Measurements from ENCODE around the gene MSI2. TPM values are rescaled to one million over a fixed set of nuclear protein-coding genes. Genes with fewer than 3 reads are reported as not detected.

MSI2 gene
- polyA plus RNA-seq, 1 donor from 2014 or later = 3.8 TPM

DNA sequence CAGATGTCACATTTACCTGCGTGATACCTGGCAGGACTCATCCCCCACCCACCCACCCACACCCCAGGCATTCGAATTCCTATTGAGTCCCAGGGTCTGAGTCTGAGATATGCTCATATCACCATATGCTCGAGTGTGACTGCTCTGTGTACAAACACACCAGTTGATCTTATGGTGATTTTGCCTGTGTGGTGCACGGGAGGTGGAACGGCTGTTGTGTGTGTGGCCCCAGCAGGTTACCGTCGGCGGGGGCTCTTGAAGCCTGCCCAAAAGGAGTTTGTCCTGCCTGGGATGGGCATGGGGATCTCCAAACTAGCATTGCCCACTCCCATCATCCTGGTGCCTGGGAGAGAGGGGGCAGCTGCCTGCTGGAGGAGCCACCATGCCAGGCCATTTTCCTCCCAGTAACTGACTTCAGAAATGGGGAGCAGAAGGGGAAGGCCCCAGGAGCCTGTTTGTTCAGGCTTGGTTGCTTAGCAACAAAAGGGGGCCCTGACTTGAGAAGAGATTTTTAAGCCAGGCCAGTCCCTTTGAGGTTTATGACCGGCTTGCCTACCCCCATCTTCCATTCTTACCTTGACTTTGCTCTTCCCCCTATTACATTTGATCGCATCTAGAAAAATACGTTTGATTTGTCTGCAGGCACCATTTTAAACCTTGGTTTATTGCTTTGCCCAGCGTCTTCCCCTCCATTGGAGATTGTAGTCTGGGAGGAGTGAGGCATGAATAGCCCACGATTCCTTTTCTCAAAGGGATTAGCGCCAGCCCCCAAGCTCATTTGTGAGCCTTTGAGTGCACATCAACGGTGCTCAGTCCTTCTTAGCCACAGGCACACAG, 271.1 kb downstream of the MSI2 start:
- H3K27ac Mint-ChIP-seq = no peak overlapping the region
- no peaks in the 10 kb centered on the region for H3K9me3 Mint-ChIP-seq
- H3K4me3 Mint-ChIP-seq = no peak overlapping the region
- H3K36me3 Mint-ChIP-seq = peaks cover 5% of the 10 kb centered on the region
- H3K4me1 Mint-ChIP-seq = peaks cover 12 to 22% (median 13%) of the 10 kb centered on the region in 3 donors
- H3K27me3 Mint-ChIP-seq = no peaks in the 10 kb centered on the region

DNA sequence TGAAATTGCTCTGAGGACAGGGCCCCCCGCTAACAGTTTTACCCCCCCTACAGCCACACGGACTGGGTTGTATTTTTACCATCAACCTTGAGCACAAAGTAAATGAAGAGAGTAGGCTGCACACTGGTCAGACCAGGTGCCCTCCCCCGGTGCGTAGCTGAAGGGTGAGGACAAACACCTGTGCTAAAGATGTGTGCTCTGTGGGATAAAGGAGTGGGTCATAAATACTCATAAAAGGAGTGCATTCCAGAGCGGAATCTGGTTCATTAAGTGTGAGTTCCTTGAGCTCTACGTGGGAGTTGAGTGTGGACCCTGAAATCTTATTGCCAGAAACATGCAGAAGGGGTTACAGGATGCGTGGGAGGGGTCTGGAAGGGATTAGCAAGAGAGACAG, 271.7 kb downstream of the MSI2 start:
- peaks cover 5% of the 10 kb centered on the region for H3K36me3 Mint-ChIP-seq
- H3K27me3 Mint-ChIP-seq = no peaks in the 10 kb centered on the region
- H3K9me3 Mint-ChIP-seq = no peaks in the 10 kb centered on the region
- H3K27ac Mint-ChIP-seq = no peak overlapping the region
- no peak overlapping the region for H3K4me3 Mint-ChIP-seq
- H3K4me1 Mint-ChIP-seq = peaks cover 13 to 22% (median 13%) of the 10 kb centered on the region in 3 donors

DNA sequence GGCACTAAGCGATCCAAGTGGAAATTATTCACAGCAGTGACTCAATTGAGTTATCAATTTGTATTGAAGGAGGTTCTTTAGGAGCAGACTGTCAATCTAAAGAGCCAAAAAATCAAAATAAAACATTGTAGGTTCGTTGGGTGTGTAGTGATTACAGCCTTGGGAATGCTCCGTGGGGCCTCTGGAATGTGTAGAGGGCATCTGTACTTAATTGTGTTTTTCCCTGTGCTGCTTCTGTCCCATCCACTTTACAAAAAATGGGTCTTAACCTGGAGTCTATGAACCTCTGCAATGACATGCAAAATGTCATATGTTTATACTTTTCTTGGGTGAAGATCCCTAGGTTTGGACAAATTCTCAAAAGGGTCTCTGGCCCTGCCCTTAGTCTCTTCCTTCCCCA, 273.7 kb downstream of the MSI2 start:
- H3K4me1 Mint-ChIP-seq = peaks cover 5 to 10% (median 7%) of the 10 kb centered on the region in 3 donors
- peak overlapping the region in 1 of 3 donors; percentile 28 for H3K27ac Mint-ChIP-seq
- H3K4me3 Mint-ChIP-seq = no peak overlapping the region
- no peaks in the 10 kb centered on the region for H3K27me3 Mint-ChIP-seq
- peaks cover 5% of the 10 kb centered on the region for H3K36me3 Mint-ChIP-seq
- H3K9me3 Mint-ChIP-seq = no peaks in the 10 kb centered on the region

DNA sequence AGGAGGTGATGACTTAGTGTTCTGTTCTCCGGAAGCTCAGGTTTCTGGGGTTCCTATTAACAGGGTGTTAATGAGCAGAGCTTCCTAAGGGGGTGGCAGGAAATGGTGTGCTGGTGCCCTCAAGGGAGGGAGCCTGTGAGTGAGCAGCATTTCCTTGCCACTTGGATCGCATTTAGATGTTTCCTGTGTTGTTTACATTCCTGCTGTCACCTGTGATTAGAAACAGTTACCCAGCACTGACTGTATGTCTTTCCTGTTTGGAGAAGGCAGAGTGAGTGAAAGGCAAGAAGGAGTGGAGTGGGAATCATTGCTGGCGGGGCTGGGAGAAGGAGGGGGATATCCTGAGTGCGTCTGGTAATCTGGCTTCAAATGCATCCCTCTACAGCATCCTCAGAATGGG, 274.2 kb downstream of the MSI2 start:
- peak overlapping the region in 1 of 3 donors; percentile 28 for H3K27ac Mint-ChIP-seq
- no peaks in the 10 kb centered on the region for H3K9me3 Mint-ChIP-seq
- H3K4me3 Mint-ChIP-seq = peak overlapping the region in 1 of 4 donors; percentile 20
- no peaks in the 10 kb centered on the region for H3K27me3 Mint-ChIP-seq
- H3K36me3 Mint-ChIP-seq = peaks cover 5% of the 10 kb centered on the region
- peaks cover 5 to 8% (median 7%) of the 10 kb centered on the region in 3 donors for H3K4me1 Mint-ChIP-seq

DNA sequence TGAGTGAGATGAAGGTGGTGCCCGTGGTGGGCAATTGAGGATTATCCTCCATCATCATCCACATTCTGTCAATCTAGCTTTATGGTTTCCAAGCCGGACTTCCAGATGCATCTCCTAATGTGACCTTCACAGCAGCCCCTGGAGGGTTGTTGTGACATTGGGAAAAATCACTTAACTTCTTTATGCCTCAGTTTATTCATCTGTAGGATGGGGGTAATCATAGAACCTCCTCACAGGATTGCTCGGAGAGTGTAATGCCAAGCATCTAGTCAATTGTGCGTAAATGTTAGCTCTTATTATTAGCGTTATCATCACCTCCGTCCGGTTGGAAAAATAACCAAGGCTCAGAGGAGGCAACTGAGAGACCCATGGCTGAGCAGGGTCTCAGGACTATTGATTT, 274.8 kb downstream of the MSI2 start:
- H3K36me3 Mint-ChIP-seq = peaks cover 5% of the 10 kb centered on the region
- peaks cover 5 to 9% (median 7%) of the 10 kb centered on the region in 3 donors for H3K4me1 Mint-ChIP-seq
- no peaks in the 10 kb centered on the region for H3K27me3 Mint-ChIP-seq
- H3K9me3 Mint-ChIP-seq = no peaks in the 10 kb centered on the region
- H3K27ac Mint-ChIP-seq = peak overlapping the region in 2 of 3 donors; percentile 28 to 39
- H3K4me3 Mint-ChIP-seq = no peak overlapping the region

DNA sequence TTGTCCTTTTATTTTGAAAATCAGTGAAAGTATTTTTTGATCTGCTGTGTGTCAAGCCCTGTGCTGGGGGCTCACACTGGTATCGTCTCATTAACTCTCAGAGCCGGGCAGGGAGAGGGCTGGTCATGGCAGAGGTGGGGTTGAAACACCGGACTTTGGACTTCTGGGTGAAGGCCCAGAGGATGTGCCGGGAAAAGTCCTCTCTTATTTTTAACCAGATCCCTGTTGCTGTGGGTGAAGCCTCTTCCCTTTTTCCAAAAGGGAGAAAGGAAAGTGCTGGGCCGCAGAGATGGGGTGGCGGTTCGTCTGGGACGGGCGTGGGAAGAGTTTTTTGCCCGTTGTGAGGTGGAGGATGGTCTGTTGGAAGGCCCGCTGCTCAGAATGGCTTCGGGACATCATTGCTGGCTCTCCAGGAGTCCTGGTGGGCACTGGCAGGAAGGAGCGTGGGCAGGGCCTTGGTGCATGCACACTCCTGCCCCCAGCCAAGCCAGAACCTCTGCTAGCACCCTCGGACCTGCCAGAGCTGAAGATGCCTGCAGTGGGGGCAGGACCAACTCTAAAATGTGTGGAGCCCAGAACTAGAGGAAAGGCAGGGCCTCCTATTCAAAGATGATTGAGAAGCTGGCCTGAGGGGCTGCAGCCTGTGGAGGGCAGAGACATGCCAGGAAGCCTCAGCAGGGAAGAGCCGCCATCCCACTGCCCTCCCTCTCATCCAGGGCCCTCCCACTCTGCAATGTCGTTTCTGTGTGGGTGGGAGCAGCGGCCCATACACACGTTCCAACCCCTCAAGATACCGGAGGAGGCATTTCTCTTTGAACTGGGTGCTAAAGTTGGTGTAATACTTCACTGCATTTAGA, 275.6 kb downstream of the MSI2 start:
- peaks cover 5% of the 10 kb centered on the region for H3K36me3 Mint-ChIP-seq
- peak overlapping the region in 1 of 4 donors; percentile 22 for H3K4me3 Mint-ChIP-seq
- H3K4me1 Mint-ChIP-seq = peaks cover 5 to 12% (median 11%) of the 10 kb centered on the region in 3 donors
- no peaks in the 10 kb centered on the region for H3K27me3 Mint-ChIP-seq
- H3K27ac Mint-ChIP-seq = no peak overlapping the region
- H3K9me3 Mint-ChIP-seq = no peaks in the 10 kb centered on the region

DNA sequence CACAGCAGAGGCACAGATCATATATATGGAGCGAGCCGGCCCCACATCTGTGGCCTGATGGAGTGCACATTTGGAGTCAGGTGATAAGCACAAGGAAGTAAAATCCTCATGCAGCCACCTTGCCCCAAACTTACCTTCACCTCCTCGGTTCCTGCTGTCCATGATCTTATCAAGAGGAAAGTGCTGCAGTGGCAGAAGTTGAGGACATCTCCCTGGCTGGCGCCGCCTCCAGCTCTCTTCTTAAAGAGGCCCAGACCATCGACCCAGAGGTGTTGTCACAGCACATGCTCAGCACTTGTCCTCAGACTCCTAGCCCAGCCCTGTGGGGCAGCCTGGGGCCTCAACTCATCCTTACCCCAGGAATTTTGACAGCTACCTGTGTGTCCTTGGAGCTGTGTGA, 276.2 kb downstream of the MSI2 start:
- no peaks in the 10 kb centered on the region for H3K9me3 Mint-ChIP-seq
- no peak overlapping the region for H3K27ac Mint-ChIP-seq
- peaks cover 6% of the 10 kb centered on the region for H3K36me3 Mint-ChIP-seq
- no peaks in the 10 kb centered on the region for H3K27me3 Mint-ChIP-seq
- no peak overlapping the region for H3K4me3 Mint-ChIP-seq
- H3K4me1 Mint-ChIP-seq = peaks cover 8 to 14% (median 11%) of the 10 kb centered on the region in 3 donors

DNA sequence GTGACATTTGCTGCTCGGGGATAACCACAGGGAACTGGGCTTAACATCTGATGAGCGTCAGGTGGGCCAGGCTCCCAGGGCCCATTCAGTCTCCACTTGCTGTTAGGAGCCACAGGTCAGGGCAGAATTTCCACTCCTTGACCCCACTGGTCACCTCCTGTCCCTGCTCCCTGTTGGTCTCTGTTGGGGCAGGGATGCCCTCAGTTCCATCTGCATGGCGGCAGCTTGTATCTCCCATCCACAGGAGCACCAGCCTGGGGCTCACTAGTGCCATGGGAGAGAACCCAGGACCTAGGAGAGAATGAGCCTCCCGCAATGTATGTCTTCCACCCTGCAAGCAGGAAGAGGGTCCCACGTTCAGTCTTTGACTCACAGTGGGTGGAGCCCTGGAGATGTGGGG, 276.6 kb downstream of the MSI2 start:
- Mint-ChIP-seq H3K9me3 (no peaks in the 10 kb centered on the region), H3K27ac (no peak overlapping the region), H3K36me3 (peaks cover 7% of the 10 kb centered on the region), H3K27me3 (no peaks in the 10 kb centered on the region), H3K4me1 (peaks cover 11 to 15% (median 12%) of the 10 kb centered on the region in 3 donors), H3K4me3 (no peak overlapping the region)

DNA sequence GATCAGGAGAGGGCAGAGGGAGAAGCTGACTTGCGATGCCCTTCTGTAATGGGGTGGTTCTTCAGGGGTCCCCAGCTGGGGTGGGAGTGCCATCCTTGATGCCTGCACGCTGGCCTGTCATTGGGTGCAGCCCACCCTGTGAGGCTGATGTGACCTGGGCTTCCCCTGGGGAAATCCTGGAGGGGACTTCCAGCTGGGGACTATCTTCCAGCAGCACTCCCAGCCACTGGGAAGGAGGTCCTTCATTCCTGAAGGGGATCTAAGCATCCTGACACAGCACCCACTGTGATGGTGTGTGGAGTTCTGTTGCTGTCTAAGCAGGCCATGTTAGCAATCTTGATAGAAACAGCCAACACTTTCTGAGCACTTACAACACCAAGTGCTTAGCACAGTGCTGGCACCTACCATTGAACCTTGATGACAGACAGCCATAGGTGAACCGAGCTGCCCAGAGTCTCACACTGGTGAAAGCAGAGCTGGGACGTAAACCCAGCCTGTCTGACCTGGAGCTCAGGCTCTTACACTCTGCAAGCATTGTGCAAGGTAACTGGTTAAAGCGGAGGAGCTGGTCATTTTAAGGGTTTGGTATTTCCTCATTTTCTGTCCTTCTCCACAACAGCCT, 277.5 kb downstream of the MSI2 start:
- Mint-ChIP-seq H3K27me3 (no peaks in the 10 kb centered on the region), H3K27ac (no peak overlapping the region)

DNA sequence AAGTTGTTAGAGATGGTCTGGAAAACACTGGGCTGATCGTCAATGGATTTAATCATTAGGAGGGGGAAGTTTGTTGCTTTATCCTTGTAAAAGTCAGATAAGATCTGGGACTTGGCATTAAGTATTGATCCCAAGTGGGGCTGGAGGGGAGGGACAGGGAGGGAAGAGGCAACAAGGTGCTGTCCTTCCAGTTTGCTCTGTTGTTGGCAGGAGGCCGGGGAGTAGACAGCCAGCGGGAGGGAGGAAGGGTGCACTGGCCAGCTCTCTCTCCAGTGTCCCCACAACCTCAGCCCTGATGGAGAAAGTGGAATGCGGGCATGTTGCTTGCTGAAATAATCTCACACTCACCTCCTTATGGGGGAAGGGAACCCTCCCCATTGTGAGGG, 278.5 kb downstream of the MSI2 start:
- no peak overlapping the region for H3K4me3 Mint-ChIP-seq
- H3K27ac Mint-ChIP-seq = peak overlapping the region in 1 of 3 donors; percentile 62
- H3K36me3 Mint-ChIP-seq = peaks cover 7% of the 10 kb centered on the region
- H3K9me3 Mint-ChIP-seq = no peaks in the 10 kb centered on the region
- H3K4me1 Mint-ChIP-seq = peaks cover 12 to 19% (median 18%) of the 10 kb centered on the region in 3 donors
- H3K27me3 Mint-ChIP-seq = no peaks in the 10 kb centered on the region

More for the DNA sequence above, 277.5 kb downstream of the MSI2 start:
- Mint-ChIP-seq H3K9me3 (no peaks in the 10 kb centered on the region), H3K4me3 (no peak overlapping the region), H3K4me1 (peaks cover 12 to 20% (median 18%) of the 10 kb centered on the region in 3 donors), H3K36me3 (peaks cover 7% of the 10 kb centered on the region)

DNA sequence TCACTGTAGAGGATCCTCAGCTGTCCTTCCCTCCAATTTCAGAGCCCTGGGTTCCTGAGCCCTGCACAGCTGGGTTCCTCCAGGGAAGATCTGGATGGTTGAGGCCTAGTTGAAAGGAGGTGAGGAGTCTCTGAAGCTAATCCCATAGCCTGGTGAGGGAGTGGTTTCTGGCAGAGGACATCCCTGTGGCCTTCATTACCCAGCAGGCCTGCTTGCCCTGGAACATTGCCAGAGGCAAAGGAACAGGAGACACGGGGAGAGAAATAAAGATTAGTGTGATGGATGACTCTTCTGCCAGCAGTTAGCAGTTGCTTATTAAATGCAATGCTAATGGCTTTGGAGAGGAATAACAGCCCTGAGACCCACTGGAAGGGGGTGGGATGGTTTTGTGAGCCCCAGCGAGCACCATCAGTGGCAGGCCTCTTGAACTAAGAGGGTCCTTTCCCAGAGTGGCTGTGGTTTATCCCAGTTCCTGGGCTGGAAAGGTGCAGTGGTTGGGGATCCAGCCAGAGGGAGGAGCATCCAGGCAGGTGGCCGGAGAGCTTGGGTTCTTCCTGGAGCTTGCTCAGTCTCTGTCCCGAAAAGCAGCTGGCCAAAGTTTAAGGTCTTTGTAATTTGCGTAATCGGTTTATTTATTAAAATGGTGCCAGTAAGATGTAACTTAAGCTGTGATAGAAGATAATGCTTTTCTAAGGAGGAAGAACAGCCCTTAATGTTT, 279.1 kb downstream of the MSI2 start:
- Mint-ChIP-seq H3K4me1 (peaks cover 11 to 19% (median 18%) of the 10 kb centered on the region in 3 donors), H3K27me3 (no peaks in the 10 kb centered on the region), H3K36me3 (peaks cover 7% of the 10 kb centered on the region), H3K27ac (peak overlapping the region in 2 of 3 donors; percentile 9 to 50), H3K9me3 (no peaks in the 10 kb centered on the region), H3K4me3 (peak overlapping the region in 1 of 4 donors; percentile 6)

DNA sequence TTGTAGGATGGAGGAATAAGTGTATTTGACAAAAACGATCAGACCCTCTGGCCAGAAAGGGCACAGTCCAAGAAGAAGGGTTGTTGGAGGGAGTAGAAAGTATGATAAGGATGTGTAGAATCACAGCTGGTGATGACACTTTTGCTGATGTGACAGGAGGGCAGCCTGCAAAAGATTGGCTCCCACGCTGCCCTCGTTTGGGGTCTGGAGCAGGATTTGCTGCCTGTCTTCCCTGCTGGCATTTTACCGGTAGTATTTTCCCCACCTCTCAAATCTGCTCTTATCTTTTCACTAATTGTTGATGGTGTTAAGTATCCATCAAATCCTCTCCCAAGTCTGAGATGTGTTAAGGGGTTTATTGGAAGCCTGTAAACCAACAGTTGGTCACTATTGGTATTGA, 280.0 kb downstream of the MSI2 start:
- Mint-ChIP-seq H3K4me1 (peaks cover 16 to 20% (median 18%) of the 10 kb centered on the region in 3 donors), H3K27ac (peak overlapping the region in 2 of 3 donors; percentile 9 to 19), H3K4me3 (no peak overlapping the region)

DNA sequence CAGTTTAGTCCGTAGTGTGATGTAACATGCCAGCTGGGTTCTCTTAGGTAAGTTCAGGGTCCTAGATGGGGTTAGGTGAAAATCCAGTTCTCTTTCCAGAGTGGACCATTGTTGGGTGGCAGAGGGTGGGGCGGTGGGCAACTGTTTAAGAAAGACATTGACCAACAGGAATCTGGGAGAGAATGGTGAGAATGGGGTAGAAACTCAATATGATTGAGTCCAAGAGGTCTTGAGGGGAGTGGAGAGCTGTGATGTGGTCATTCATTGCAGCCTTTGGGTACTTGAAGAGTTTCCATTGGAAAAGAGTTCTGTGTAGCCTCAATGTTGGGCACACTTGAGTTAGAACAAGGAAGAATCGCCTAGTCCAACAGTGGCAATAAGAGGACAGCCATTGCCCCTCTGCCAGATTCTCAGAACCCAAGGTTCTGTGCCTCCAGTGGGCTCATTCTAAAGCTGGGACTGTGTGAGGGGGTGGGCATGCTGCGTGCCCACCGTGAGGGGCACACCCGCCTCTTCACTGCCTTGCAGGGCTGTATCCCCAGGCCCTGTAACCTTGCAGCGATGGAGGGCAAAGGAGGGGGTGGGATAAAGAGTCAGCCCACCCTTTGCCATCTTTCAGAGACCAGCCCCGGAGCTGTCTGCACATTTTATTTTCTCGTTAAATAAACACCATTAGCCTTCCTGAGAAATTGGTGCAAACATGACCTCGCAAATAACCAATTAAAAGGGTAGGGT, 280.6 kb downstream of the MSI2 start:
- no peaks in the 10 kb centered on the region for H3K27me3 Mint-ChIP-seq
- H3K4me1 Mint-ChIP-seq = peaks cover 16 to 18% (median 17%) of the 10 kb centered on the region in 3 donors
- H3K36me3 Mint-ChIP-seq = peaks cover 7% of the 10 kb centered on the region
- no peak overlapping the region for H3K27ac Mint-ChIP-seq
- H3K4me3 Mint-ChIP-seq = peak overlapping the region in 2 of 4 donors; percentile 76 to 80
- no peaks in the 10 kb centered on the region for H3K9me3 Mint-ChIP-seq

More for the DNA sequence above, 280.0 kb downstream of the MSI2 start:
- Mint-ChIP-seq H3K27me3 (no peaks in the 10 kb centered on the region), H3K9me3 (no peaks in the 10 kb centered on the region), H3K36me3 (peaks cover 7% of the 10 kb centered on the region)
